Astrocyte (in vitro differentiated cells and primary cell): ENCODE results near the gene SLC25A10. TPM values are rescaled to one million over a fixed set of nuclear protein-coding genes. Genes with fewer than 3 reads are reported as not detected.

Experiments
- DNase-seq: peaks from one replicate; pipeline ENCODE4 v3.0.0-alpha.2; 2010; ENCODE audit warnings: low read depth
- FAIRE-seq: peaks from 2 replicates; lab custom pipeline; 2011; peaks lifted over from hg19 to GRCh38; lab: Jason Lieb, UNC
- H2AFZ ChIP-seq: 2 replicates; pipeline ENCODE4 v1.6.0; 2012; ENCODE audit warnings: low read depth, low read length, inconsistent platforms
- H3K27ac ChIP-seq: 2 replicates; pipeline ENCODE4 v1.5.1; 2011; ENCODE audit warnings: low read depth, low read length, inconsistent platforms
- H3K27me3 ChIP-seq: 2 replicates; pipeline ENCODE4 v1.6.0; 2011; ENCODE audit warnings: low read length, inconsistent platforms; ENCODE audit not compliant: insufficient read depth
- H3K36me3 ChIP-seq: 2 replicates; pipeline ENCODE4 v1.5.1; 2011; ENCODE audit warnings: low read length, inconsistent platforms; ENCODE audit not compliant: insufficient read depth
- H3K4me1 ChIP-seq: 2 replicates; pipeline ENCODE4 v1.5.1; 2011; ENCODE audit warnings: low read length, inconsistent platforms; ENCODE audit not compliant: insufficient read depth
- H3K4me2 ChIP-seq: 2 replicates; pipeline ENCODE4 v1.6.0; 2012; ENCODE audit warnings: low read length, inconsistent platforms
- H3K4me3 ChIP-seq: 2 replicates; pipeline ENCODE4 v1.5.1; 2011; ENCODE audit warnings: low read depth, mild to moderate bottlenecking, low read length, inconsistent platforms; ENCODE audit not compliant: insufficient read depth
- H3K79me2 ChIP-seq: 2 replicates; pipeline ENCODE4 v1.6.0; 2012; ENCODE audit warnings: mild to moderate bottlenecking, low read length, inconsistent platforms; ENCODE audit not compliant: insufficient read depth
- H3K9ac ChIP-seq: 2 replicates; pipeline ENCODE4 v1.6.0; 2012; ENCODE audit warnings: mild to moderate bottlenecking, low read length, inconsistent platforms
- H3K9me3 ChIP-seq: 2 replicates; pipeline ENCODE4 v1.5.1; 2012; ENCODE audit warnings: low read depth, mild to moderate bottlenecking, low read length, inconsistent platforms; ENCODE audit not compliant: insufficient read depth
- H4K20me1 ChIP-seq: 2 replicates; pipeline ENCODE4 v1.6.0; 2012; ENCODE audit warnings: low read length, inconsistent platforms; ENCODE audit not compliant: insufficient read depth
- H3K27ac Mint-ChIP-seq: one replicate; pipeline ENCODE4 v1.8.0; 2021; ENCODE audit warnings: mild to moderate bottlenecking, mixed read lengths; ENCODE audit not compliant: unreplicated experiment
- H3K27me3 Mint-ChIP-seq: one replicate; pipeline ENCODE4 v1.8.0; 2021; ENCODE audit warnings: low read depth, mixed read lengths; ENCODE audit not compliant: unreplicated experiment
- H3K36me3 Mint-ChIP-seq: one replicate; pipeline ENCODE4 v1.8.0; 2021; ENCODE audit warnings: low read depth, mixed read lengths; ENCODE audit not compliant: unreplicated experiment
- H3K4me1 Mint-ChIP-seq: one replicate; pipeline ENCODE4 v1.8.0; 2021; ENCODE audit warnings: low read depth, mixed read lengths; ENCODE audit not compliant: unreplicated experiment
- H3K4me3 Mint-ChIP-seq: one replicate; pipeline ENCODE4 v1.8.0; 2021; ENCODE audit warnings: mild to moderate bottlenecking, moderate library complexity, mixed read lengths; ENCODE audit not compliant: unreplicated experiment
- H3K9me3 Mint-ChIP-seq: one replicate; pipeline ENCODE4 v1.8.0; 2021; ENCODE audit warnings: mild to moderate bottlenecking, mixed read lengths; ENCODE audit not compliant: unreplicated experiment
- EZH2 ChIP-seq: IDR thresholded peaks from 2 replicates; pipeline ENCODE4 v1.6.1; 2012; ENCODE audit warnings: mild to moderate bottlenecking, low read length, inconsistent platforms; ENCODE audit not compliant: insufficient read depth
- total RNA-seq: library from RNA; stranded (reverse); gene quantifications from 2 replicates; pipeline ENCODE4 v1.2.1, GENCODE V29; 2021
- TF ChIP-seq, protein P1 (sequence below): IDR thresholded peaks from 2 replicates; pipeline ENCODE4 v1.5.1; 2011; ENCODE audit warnings: low read depth, mild to moderate bottlenecking, inconsistent platforms, low read length, moderate library complexity; ENCODE audit not compliant: insufficient read depth

SLC25A10 gene
- total RNA-seq, 1 donor from 2014 or later = 9.3 TPM

DNA sequence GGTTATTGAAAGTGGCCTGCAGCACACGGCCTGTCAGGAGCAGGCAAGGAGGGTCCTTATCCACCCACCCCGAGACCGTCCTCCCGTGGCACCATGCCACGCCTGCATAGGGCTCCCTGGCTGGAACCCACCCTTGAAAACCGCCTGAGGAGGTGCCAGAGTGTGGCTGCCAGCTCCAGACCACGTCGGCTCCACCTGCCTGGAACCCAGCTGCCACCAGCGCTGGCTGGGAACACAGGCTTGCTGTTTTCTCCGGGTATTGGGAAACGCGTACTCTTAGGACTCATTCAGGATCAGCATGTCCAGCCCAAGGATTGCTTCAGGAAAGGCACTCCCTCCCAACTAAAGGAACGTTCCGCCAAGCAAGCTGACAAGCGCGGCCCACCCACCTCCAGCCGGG lies 35.2 kb upstream of the SLC25A10 start:
- Mint-ChIP-seq H3K27ac (no peak overlapping the region), H3K36me3 (peaks cover 9% of the 10 kb centered on the region), H3K4me1 (peaks cover 3% of the 10 kb centered on the region), H3K4me3 (no peak overlapping the region), H3K27me3 (no peaks in the 10 kb centered on the region), H3K9me3 (no peaks in the 10 kb centered on the region)
- no peak for DNase-seq
- Histone ChIP-seq H2AFZ (no peak overlapping the region), H3K4me1 (peaks cover 2% of the 10 kb centered on the region), H3K9ac (no peak overlapping the region), H3K27ac (no peak overlapping the region), H3K36me3 (peaks cover 7% of the 10 kb centered on the region), H3K4me2 (no peak overlapping the region), H3K27me3 (no peaks in the 10 kb centered on the region), H4K20me1 (peaks cover 31% of the 10 kb centered on the region), H3K4me3 (no peak overlapping the region), H3K9me3 (no peaks in the 10 kb centered on the region), H3K79me2 (peaks cover 28% of the 10 kb centered on the region)
- no peak for TF ChIP-seq EZH2
- TF ChIP-seq, protein P1, sequence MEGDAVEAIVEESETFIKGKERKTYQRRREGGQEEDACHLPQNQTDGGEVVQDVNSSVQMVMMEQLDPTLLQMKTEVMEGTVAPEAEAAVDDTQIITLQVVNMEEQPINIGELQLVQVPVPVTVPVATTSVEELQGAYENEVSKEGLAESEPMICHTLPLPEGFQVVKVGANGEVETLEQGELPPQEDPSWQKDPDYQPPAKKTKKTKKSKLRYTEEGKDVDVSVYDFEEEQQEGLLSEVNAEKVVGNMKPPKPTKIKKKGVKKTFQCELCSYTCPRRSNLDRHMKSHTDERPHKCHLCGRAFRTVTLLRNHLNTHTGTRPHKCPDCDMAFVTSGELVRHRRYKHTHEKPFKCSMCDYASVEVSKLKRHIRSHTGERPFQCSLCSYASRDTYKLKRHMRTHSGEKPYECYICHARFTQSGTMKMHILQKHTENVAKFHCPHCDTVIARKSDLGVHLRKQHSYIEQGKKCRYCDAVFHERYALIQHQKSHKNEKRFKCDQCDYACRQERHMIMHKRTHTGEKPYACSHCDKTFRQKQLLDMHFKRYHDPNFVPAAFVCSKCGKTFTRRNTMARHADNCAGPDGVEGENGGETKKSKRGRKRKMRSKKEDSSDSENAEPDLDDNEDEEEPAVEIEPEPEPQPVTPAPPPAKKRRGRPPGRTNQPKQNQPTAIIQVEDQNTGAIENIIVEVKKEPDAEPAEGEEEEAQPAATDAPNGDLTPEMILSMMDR = no peak
- FAIRE-seq = no peak

DNA sequence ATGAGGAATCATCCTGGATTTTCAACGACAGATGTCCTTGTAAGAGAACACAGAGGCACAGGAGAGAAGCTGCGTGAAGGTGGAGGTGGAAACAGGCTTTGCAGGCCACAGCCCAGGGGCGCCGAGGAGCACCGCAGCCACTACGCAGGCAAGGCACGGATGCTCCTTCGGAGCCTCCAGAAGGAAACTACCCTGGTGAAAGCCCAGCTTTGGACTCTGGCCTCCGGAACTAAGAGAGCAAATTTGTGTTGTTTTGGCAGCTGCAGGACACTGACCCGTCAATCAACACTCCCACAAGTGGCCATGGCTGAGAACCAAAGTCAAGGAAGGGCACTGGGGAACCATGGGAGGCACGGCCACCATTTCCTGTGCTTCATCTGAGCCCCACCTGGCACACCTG lies 31.9 kb upstream of the SLC25A10 start:
- H3K36me3 Mint-ChIP-seq = peaks cover 6% of the 10 kb centered on the region
- peaks cover 11% of the 10 kb centered on the region for H3K4me1 Mint-ChIP-seq
- H3K4me3 Mint-ChIP-seq = no peak overlapping the region
- Histone ChIP-seq H3K27me3 (no peaks in the 10 kb centered on the region), H3K9me3 (no peaks in the 10 kb centered on the region), H3K79me2 (peaks cover 52% of the 10 kb centered on the region), H3K9ac (no peak overlapping the region), H3K4me1 (peaks cover 21% of the 10 kb centered on the region), H4K20me1 (peaks cover 37% of the 10 kb centered on the region), H3K27ac (no peak overlapping the region), H2AFZ (no peak overlapping the region), H3K36me3 (peaks cover 4% of the 10 kb centered on the region), H3K4me3 (no peak overlapping the region), H3K4me2 (no peak overlapping the region)
- H3K9me3 Mint-ChIP-seq = no peaks in the 10 kb centered on the region
- no peaks in the 10 kb centered on the region for H3K27me3 Mint-ChIP-seq
- no peak overlapping the region for H3K27ac Mint-ChIP-seq
- DNase-seq (no peak), FAIRE-seq (no peak)
- TF ChIP-seq, protein P1 = no peak
- no peak for TF ChIP-seq EZH2

DNA sequence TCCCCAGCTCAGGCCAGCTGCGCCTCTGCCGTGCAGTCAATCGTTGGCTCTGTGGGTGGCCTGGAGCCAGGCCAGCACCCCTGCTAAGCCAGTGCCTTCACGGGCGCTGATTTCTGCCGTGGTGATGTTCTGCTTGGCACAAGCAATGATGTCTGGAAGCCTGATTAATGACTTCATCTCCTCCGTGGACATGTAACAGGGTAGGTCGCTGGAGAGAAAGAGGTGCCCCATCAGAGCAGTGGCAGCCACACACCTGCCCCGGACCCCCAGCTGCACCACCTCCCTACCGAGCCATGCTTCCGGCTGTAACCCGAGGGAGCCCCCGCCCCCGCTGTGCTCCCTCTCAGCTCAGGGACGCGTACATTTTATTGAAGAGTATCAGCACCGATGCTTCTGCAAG lies 30.4 kb upstream of the SLC25A10 start:
- Histone ChIP-seq H4K20me1 (peaks cover 48% of the 10 kb centered on the region), H3K79me2 (peaks cover 66% of the 10 kb centered on the region), H3K27ac (no peak overlapping the region), H3K27me3 (no peaks in the 10 kb centered on the region), H3K4me3 (no peak overlapping the region), H3K9me3 (no peaks in the 10 kb centered on the region), H3K4me2 (peak overlapping the region; percentile 94), H2AFZ (no peak overlapping the region), H3K4me1 (peaks cover 29% of the 10 kb centered on the region), H3K36me3 (peaks cover 16% of the 10 kb centered on the region), H3K9ac (no peak overlapping the region)
- Mint-ChIP-seq H3K27ac (no peak overlapping the region), H3K9me3 (no peaks in the 10 kb centered on the region), H3K36me3 (peaks cover 8% of the 10 kb centered on the region), H3K27me3 (no peaks in the 10 kb centered on the region), H3K4me3 (peak overlapping the region; percentile 69), H3K4me1 (peaks cover 14% of the 10 kb centered on the region)
- no peak for DNase-seq
- TF ChIP-seq, protein P1 = no peak
- TF ChIP-seq EZH2 = no peak
- no peak for FAIRE-seq
